Body of pancreas (tissue), 4 donors: ENCODE measurements around the gene ATP6V1F.

Experiments used
- CTCF ChIP-seq, 7 experiments: fragments of 450-650 bp in 4 of 7; fragments of 200-600 bp in 3 of 7; sonication (generic) in 3 of 7; IDR thresholded peaks; one replicate each; pipeline ENCODE4 v1.5.1; 2016 to 2019; ENCODE audit warnings: antibody characterized with exemption in 7 of 7
- POLR2A ChIP-seq, 3 donors: fragments of 450-650 bp; IDR thresholded peaks; one replicate each; pipeline ENCODE4 v1.6.1; 2016; ENCODE audit warnings: antibody characterized with exemption in 3 of 3, mild to moderate bottlenecking in 2 of 3

- no peak for TF ChIP-seq POLR2A (IDR thresholded peaks at IDR 0.05)
- no peak for TF ChIP-seq CTCF (IDR thresholded peaks at IDR 0.05)
Observed at GRCh38 chr7:128914566-128915151, 52.0 kb downstream of the ATP6V1F start.
